ENCODE results near the gene TMED6. TPM values are rescaled to one million over a fixed set of nuclear protein-coding genes. Genes with fewer than 3 reads are reported as not detected.
"Not testable (repeated sequence)": the region's sequence is repeated elsewhere in the genome, so short reads cannot be mapped to it uniquely, and the experiment has no call there.

Gene TMED6
- total RNA-seq, 1 experiment from 2014 or later = not detected

GRCh38 chr16:69360070-69360469 is 8.5 kb upstream of the TMED6 start:
- not testable (repeated sequence) for DNase-seq (ENCODE audit: low read depth)

DNA sequence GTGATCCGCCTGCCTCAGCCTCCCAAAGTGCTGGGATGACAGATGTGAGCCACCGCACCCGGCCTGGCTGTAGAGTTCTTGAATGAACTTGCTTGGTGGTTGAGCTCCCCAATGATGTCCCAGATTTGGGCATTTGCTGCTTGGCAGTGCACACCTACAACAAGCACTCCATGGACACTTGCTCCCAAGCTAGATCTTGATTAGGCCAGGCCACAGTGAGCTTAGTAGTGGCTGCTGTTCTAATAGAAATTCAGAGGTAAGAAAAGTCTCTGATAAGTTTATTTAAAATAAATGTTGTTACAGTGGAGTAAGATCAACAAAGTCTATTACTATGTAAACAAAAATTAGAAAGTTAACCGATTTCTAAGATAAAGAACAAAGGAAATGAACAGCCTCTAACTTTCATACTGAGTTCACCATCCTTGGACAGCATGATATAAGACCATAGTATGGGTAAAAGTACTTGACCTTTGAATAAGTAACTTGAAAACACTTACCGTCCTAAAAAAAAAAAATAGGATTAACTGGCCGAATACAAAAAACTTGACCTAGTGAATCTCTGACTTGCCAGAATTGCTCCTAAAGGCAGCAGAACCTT is 951 bp downstream of the TMED6 start:
- no peak for DNase-seq (ENCODE audit: low read depth)

- no peak for DNase-seq (ENCODE audit: low read depth)
Measured at GRCh38 chr16:69349536-69349935, 2.0 kb downstream of the TMED6 start.

DNA sequence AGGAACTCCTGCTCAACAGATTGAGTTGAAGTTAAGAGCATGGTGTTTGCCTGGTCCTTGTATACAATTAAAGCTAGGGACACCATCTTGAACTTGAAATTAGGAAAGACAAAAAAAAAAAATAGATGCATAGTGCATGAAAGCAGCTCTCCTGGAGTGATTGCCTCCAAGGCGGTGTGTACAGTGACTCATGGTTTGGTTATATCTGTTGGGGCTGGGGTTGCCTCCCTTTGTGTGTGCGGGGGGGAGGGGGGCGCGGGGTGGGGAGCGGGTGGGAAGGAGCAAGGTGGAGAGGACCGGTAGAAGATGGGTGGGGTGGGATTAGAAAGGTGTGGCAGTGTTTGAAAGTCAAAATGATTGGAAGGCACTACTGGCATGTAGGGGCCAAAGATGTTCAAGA is 3.4 kb downstream of the TMED6 start:
- DNase-seq (ENCODE audit: low read depth) = no peak

- no peak for DNase-seq (ENCODE audit: low read depth)
Measured at GRCh38 chr16:69346683-69347082, 4.9 kb downstream of the TMED6 start.

DNA sequence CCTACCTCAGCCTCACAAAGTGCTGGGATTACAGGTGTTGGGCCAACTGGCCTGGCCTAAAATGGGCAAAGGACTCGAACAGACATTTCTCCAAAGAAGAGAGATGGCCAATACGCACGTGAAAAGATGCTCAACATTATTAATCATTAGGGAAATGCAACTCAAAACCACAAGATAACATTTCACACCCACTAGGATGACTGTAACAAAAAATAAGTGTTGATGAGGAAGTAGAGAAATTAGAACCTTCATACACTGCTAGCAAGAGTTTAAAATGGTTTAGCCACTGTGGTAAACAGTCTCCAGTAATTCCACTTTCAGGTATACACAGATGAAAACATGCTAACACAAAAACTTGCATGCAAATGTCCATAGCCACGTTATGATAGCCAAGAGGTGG is 5.7 kb downstream of the TMED6 start:
- no peak for DNase-seq (ENCODE audit: low read depth)

- DNase-seq (ENCODE audit: low read depth) = no peak
Measured at GRCh38 chr16:69344171-69344570, 7.4 kb downstream of the TMED6 start.

DNA sequence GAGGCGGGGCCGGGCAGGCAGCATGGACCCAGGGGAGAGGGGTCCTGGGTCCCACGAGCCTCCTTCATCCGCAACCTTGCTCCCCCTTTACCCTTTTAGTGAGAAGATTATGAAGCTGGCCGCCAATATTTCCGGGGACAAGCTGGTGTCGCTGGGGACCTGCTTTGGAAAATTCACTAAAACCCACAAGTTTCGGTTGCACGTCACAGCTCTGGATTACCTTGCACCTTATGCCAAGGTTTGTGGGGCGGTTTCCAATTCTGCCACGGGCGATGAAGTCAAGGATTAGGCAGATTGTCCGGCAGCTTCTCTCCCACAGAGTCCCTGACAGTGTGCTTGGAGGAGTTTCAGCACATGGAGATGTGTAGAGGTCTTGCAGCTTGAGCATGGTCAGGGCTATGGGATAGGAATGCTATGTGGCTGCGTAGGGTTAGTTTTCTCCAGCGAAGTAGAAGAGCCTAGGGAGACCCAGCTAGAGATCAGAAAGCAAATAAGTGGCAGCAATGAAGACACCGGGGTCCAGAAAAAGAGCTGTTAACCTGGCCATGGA is 11.4 kb downstream of the TMED6 start:
- no peak for DNase-seq (ENCODE audit: low read depth)

DNA sequence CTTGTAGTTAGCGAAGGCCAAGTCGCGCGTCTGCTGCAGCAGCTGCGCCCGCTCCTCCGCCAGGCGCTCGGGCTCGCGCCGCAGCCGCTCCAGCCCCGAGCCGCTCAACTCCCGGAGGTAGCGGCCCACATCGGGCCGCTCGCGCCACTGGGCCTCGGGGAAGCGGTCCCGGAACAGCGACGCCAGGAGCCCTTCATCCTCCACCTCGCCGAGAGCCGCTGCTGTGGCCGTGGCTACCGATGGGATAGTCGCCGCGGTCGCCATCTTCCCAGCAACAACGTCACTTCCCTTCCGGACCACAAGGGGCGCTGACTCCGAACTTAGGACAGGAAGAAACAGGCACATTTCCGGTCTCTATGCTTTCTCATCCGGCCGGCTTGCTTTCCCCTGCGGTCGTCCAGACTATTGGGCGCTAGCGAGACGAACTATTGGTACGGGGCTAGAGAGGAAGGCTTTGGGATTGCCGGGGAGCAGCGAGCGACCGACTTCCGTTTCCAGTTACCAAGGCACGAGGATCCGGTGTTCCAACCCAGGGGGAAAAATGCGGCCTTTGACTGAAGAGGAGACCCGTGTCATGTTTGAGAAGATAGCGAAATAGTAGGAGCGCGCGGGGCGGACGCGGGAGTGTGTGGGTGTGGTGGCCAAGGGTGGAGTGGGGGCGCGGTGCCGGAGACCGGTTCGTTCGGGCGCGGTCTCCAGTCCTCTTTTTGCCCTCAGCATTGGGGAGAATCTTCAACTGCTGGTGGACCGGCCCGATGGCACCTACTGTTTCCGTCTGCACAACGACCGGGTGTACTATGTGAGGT is 12.1 kb downstream of the TMED6 start, which contains the start of the genes COG8 and NIP7:
Gene COG8, minus strand, starts transcription at position 276 of the 806 bp plus-strand sequence. Its CDS starts 12 bp downstream, at position 264.
Gene NIP7, plus strand, starts transcription at position 484 of the 806 bp plus-strand sequence. Its CDS starts 58 bp downstream, at position 542.
- DNase-seq (ENCODE audit: low read depth) = peak; percentile 96

DNA sequence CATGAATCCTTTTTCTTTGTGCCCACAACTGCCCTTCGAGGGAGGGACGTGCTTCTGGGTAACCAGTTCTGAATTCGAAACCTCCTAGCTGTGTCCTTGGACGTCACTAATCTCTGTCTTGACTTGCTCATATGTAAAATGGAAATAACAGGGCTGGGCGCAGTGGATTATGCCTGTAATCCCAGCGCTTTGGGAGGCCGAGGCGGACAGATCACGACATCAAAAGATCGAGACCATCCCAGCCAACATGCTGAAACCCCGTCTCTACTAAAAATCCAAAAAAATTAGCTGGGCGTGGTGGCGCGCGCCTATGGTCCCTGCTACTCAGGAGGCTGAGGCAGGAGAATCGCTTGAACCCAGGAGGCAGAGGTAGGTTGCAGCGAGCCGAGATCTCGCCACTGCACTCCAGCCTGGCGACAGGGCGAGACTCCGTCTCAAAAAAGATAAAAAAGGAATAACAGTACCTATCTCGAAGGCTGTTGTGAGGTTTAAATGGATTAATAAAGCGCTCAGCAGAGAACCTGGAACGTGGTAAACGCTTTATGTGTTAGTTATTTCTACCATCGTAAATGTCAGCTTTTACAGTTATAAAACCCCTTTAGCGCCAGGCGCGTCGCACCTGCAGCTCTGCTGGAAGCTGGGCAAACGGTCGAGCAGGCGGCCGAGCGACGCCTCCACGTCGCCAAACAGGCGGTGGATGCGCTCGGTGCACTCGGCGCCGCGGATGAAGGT is 12.9 kb downstream of the TMED6 start:
- no peak for DNase-seq (ENCODE audit: low read depth)

- DNase-seq (ENCODE audit: low read depth) = no peak
Measured at GRCh38 chr16:69334696-69335095, 16.9 kb downstream of the TMED6 start.

DNA sequence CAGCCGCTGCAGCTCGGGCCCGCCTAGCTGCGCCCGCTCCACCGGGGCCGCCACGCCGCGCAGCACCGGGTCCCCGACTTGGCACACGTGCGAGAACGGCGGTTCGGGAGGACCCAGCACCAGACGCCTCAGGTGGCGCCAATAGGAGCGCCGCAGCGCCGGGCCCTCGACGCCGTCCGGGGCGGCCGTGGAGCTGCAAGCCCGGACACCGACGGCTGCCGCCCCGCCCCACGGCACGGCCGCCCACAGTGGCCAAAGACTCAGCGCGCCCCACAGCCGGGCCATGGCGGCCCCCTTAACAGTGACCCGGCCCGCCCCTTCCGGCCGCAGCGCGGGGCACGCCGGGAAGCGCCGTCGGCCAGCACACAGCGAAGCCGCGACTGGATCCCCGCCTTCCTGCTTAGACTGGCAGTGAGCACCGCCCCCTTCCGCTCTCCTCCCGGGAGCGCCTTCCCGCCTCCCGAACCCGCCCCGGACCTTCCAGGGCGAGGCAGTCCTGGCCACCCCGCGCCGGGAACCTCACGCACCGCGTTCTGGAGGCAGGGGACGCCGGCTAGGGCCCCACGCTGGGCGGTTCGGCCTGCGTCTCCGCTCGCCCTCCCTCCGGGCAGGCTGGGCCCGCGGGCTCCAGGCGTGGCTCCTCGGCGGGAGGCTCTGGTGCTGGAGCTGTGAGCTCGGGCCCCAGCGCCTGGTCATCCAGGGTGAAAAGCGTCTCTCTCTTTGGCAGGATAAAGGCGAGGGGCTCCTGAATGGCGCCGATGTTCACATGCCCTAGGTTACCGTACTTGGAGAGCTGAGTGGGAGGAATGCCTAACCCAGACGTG is 21.1 kb downstream of the TMED6 start, which contains the start of gene PDF:
Gene PDF, minus strand, starts transcription at position 303 of the 824 bp plus-strand sequence. Its CDS starts 18 bp downstream, at position 285.
- DNase-seq (ENCODE audit: low read depth) = peak; percentile 96

- DNase-seq (ENCODE audit: low read depth) = no peak
Measured at GRCh38 chr16:69329369-69330285, 22.0 kb downstream of the TMED6 start.

DNA sequence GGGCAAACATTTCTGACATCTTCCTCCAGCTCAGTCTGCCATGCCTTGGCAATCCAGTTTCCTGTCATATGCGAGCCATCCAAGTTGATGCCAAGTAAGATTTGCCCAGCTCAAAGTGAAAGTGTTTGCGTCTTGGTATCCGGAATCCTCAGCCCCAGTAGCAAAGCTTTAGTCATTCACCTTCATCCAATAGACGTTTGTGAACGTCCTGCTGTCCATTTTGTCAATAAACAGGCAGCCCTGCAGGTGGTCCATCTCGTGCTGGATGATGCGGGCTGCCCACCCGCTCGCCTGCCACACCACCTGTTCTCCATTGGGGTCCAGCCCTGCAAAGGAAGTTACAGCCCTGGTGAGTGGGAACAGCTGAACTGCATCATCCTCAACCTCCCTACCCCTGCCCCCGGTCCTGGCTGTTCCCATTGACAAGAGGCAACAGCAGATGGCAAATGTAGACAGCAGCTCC is 22.7 kb downstream of the TMED6 start:
- DNase-seq (ENCODE audit: low read depth) = peak; percentile 54

DNA sequence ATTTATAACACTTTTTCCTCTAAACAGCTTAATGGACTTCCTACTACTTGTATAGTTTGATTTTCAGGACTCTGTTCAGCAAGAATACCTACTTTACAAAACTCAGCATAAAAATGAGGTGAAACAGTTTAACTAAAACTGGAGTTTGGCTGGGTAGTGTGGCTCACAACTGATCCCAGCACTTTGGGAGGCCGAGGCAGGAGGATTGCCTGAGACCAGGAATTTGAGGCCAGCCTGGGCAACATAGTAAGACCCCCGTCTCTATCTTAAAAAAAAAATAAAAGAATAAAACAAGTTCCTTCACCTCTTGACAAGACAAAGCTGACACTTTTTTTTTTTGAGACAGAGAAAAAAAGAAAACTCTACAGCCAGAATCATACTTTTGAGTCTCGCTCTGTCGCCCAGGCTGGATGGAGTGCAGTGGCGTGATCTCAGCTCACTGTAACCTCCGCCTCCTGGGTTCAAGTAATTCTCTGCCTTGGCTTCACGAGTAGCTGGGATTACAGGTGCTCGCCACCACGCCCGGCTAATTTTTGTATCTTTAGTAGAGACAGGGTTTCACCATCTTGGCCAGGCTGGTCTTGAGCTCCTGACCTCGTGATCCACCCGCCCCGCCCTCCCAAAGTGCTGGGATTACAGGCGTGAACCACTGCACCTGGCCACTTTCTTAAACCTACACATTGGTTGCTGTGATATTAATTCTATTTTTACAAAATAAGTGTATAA is 23.8 kb downstream of the TMED6 start:
- DNase-seq (ENCODE audit: low read depth) = no peak

- no peak for DNase-seq (ENCODE audit: low read depth)
Measured at GRCh38 chr16:69326172-69326873, 25.3 kb downstream of the TMED6 start.

GRCh38 chr16:69325784-69326171 is 25.8 kb downstream of the TMED6 start:
- no peak for DNase-seq (ENCODE audit: low read depth)

- no peak for DNase-seq (ENCODE audit: low read depth)
Measured at GRCh38 chr16:69324585-69325253, 26.9 kb downstream of the TMED6 start.
